Measurements from ENCODE around the gene SELE.

SELE gene

GRCh38 chr1:169733924-169734323 lies at the start of gene SELE:
TSS of gene SELE (minus strand) at chr1:169734079. CDS start at chr1:169733612, 467 bp downstream.
- no peaks in the 10 kb centered on the region for H3K36me3 ChIP-seq (ENCODE audit: control insufficient read depth in 1 of 2, insufficient read depth in 2 of 2, low read length in 2 of 2)
- no peaks in the 10 kb centered on the region for H3K9me3 ChIP-seq (ENCODE audit: control insufficient read depth in 1 of 2, low read length in 2 of 2)
- no peak within 1 kb of the TSS for H3K27ac ChIP-seq (ENCODE audit: low read length)
- peaks cover 3% of the 10 kb centered on the region for H3K27me3 ChIP-seq (ENCODE audit: low read depth, low read length)
- no peaks in the 10 kb centered on the region for H3K4me1 ChIP-seq (ENCODE audit: control insufficient read depth in 1 of 2, insufficient read depth in 2 of 2, low read length in 2 of 2)
- H3K4me3 ChIP-seq (ENCODE audit: low read depth in 1 of 2, low read length in 2 of 2): no peak within 1 kb of the TSS

DNA sequence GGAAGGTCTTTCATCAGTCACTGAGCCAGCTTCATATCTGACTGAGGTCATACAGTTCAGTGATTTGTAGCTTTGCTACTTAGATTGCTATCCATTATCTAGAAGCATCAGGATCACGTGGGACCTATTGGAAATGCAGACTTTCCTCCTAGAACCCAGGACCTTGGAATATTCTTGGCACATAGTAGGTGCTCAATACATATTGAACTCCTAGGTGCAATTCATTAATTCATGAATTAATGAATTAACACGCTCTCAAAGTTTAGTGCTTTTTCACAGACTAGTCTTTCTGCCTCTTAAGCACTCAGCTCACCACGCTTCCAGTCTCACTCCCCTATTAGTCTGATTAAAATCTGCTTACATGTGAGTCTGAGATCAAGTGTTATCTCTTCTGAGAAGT lies 48.7 kb upstream of the SELE start:
- Histone ChIP-seq H3K4me1 (ENCODE audit: control insufficient read depth in 1 of 2, insufficient read depth in 2 of 2, low read length in 2 of 2) (no peaks in the 10 kb centered on the region), H3K27me3 (ENCODE audit: low read depth, low read length) (peaks cover 5% of the 10 kb centered on the region), H3K27ac (ENCODE audit: low read length) (no peak overlapping the region), H3K9me3 (ENCODE audit: control insufficient read depth in 1 of 2, low read length in 2 of 2) (no peaks in the 10 kb centered on the region), H3K4me3 (ENCODE audit: low read depth in 1 of 2, low read length in 2 of 2) (no peak overlapping the region), H3K36me3 (ENCODE audit: control insufficient read depth in 1 of 2, insufficient read depth in 2 of 2, low read length in 2 of 2) (no peaks in the 10 kb centered on the region)

- Histone ChIP-seq H3K4me1 (ENCODE audit: control insufficient read depth in 1 of 2, insufficient read depth in 2 of 2, low read length in 2 of 2) (no peaks in the 10 kb centered on the region), H3K9me3 (ENCODE audit: control insufficient read depth in 1 of 2, low read length in 2 of 2) (no peaks in the 10 kb centered on the region), H3K27ac (ENCODE audit: low read length) (no peak overlapping the region), H3K4me3 (ENCODE audit: low read depth in 1 of 2, low read length in 2 of 2) (no peak overlapping the region), H3K36me3 (ENCODE audit: control insufficient read depth in 1 of 2, insufficient read depth in 2 of 2, low read length in 2 of 2) (no peaks in the 10 kb centered on the region), H3K27me3 (ENCODE audit: low read depth, low read length) (peaks cover 5% of the 10 kb centered on the region)
Observed at GRCh38 chr1:169779970-169780369, 46.1 kb upstream of the SELE start.

DNA sequence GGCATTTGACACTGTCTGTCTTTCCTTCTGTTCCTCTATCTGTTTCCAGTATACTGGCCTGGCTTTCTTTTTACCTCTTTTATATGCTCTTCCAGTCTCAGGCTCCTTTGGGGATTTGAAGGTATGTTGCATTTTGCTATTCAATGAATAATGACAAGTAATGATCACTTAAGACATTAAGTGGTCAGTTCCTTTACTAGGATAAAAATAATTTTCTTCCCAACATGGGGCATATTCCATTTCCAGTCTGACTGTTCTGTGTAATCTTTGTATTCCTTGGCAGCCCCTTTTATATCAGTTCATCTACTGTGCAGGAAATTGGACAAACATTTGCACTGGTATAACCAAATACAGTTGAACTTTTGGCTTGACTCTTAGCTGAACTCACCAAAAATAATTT lies 45.3 kb upstream of the SELE start:
- Histone ChIP-seq H3K27ac (ENCODE audit: low read length) (no peak overlapping the region), H3K27me3 (ENCODE audit: low read depth, low read length) (peaks cover 5% of the 10 kb centered on the region)

DNA sequence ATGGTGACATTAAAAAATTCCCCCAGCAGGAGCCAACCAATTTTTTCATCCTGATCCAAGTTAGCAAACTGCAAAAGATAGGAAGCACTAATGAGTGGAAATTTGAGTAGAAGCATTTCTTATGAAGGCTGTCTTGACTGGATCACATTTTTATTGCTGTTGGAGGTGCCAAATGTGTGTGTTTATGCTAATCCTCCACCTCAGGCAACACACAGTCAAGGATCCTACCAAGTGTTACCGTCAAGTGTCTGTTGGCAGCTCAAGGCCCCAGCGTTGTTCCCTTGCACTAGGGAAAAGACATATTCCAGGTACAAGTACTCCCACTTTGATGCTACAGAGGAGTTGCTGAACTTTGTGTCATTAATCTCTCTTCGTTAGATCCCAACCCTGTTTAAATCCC lies 42.6 kb upstream of the SELE start:
- Histone ChIP-seq H3K36me3 (ENCODE audit: control insufficient read depth in 1 of 2, insufficient read depth in 2 of 2, low read length in 2 of 2) (no peaks in the 10 kb centered on the region), H3K4me1 (ENCODE audit: control insufficient read depth in 1 of 2, insufficient read depth in 2 of 2, low read length in 2 of 2) (no peaks in the 10 kb centered on the region), H3K9me3 (ENCODE audit: control insufficient read depth in 1 of 2, low read length in 2 of 2) (no peaks in the 10 kb centered on the region), H3K27ac (ENCODE audit: low read length) (no peak overlapping the region), H3K4me3 (ENCODE audit: low read depth in 1 of 2, low read length in 2 of 2) (no peak overlapping the region), H3K27me3 (ENCODE audit: low read depth, low read length) (no peaks in the 10 kb centered on the region)

More for the DNA sequence above, 45.3 kb upstream of the SELE start:
- Histone ChIP-seq H3K9me3 (ENCODE audit: control insufficient read depth in 1 of 2, low read length in 2 of 2) (no peaks in the 10 kb centered on the region), H3K36me3 (ENCODE audit: control insufficient read depth in 1 of 2, insufficient read depth in 2 of 2, low read length in 2 of 2) (no peaks in the 10 kb centered on the region), H3K4me3 (ENCODE audit: low read depth in 1 of 2, low read length in 2 of 2) (no peak overlapping the region), H3K4me1 (ENCODE audit: control insufficient read depth in 1 of 2, insufficient read depth in 2 of 2, low read length in 2 of 2) (no peaks in the 10 kb centered on the region)

GRCh38 chr1:169768161-169768560 lies 34.3 kb upstream of the SELE start:
- Histone ChIP-seq H3K4me3 (ENCODE audit: low read depth in 1 of 2, low read length in 2 of 2) (no peak overlapping the region), H3K27me3 (ENCODE audit: low read depth, low read length) (no peaks in the 10 kb centered on the region), H3K27ac (ENCODE audit: low read length) (no peak overlapping the region), H3K9me3 (ENCODE audit: control insufficient read depth in 1 of 2, low read length in 2 of 2) (no peaks in the 10 kb centered on the region), H3K36me3 (ENCODE audit: control insufficient read depth in 1 of 2, insufficient read depth in 2 of 2, low read length in 2 of 2) (no peaks in the 10 kb centered on the region), H3K4me1 (ENCODE audit: control insufficient read depth in 1 of 2, insufficient read depth in 2 of 2, low read length in 2 of 2) (no peaks in the 10 kb centered on the region)

DNA sequence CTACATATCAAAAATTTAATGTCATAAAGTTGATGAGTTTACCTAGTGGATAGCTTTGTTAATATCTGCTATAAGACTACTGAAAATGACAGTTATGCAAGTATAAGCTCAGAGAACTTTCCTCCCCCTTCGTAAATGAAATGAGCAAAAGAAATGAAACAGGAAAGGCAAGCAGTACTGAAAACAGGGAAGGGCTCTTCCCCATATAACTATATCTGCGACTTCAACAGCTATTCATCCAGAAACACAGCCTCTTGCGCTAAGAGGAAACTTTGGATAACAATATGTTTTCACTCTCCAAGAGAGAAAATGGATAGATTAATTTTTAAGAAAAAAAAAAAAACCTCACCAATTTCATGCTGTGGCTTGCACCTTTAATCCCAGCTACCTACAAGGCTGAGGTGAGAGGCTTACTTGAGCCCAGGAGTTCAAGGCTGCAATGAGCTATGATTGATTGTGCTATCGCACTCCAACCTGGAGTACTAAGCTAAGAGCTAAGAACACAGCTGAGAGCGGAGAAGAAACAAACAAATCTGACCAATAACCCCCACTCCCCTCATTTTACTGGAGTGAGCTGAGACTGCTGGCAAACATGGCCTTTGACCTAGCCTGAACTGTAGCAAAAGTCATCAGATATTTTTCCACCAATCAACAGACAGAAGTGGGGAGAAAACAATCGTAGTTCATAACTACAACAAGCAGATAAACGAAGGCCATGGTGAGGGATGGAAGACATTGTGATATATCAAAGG lies 31.9 kb upstream of the SELE start:
- no peaks in the 10 kb centered on the region for H3K36me3 ChIP-seq (ENCODE audit: control insufficient read depth in 1 of 2, insufficient read depth in 2 of 2, low read length in 2 of 2)
- H3K4me3 ChIP-seq (ENCODE audit: low read depth in 1 of 2, low read length in 2 of 2): no peak overlapping the region
- no peaks in the 10 kb centered on the region for H3K4me1 ChIP-seq (ENCODE audit: control insufficient read depth in 1 of 2, insufficient read depth in 2 of 2, low read length in 2 of 2)

DNA sequence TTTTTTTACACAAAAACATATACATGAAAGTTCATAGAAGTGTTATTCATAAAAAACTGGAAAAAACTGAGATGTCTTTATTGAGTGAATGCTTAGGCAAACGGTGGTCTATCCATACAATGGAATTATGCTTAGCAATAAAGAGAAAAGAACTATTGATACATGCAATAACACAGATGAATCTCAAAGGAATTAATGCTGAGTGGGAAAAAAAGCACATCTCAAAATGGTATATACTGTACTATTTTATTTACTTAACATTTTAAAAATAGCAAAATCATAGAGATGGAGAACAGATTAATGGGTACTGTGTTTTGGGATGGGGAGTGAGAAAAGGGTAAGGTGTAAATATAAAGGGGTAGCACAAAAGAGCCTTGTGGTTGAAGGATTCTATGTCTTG lies 31.0 kb upstream of the SELE start:
- Histone ChIP-seq H3K4me1 (ENCODE audit: control insufficient read depth in 1 of 2, insufficient read depth in 2 of 2, low read length in 2 of 2) (no peaks in the 10 kb centered on the region), H3K36me3 (ENCODE audit: control insufficient read depth in 1 of 2, insufficient read depth in 2 of 2, low read length in 2 of 2) (no peaks in the 10 kb centered on the region), H3K9me3 (ENCODE audit: control insufficient read depth in 1 of 2, low read length in 2 of 2) (no peaks in the 10 kb centered on the region), H3K4me3 (ENCODE audit: low read depth in 1 of 2, low read length in 2 of 2) (no peak overlapping the region), H3K27me3 (ENCODE audit: low read depth, low read length) (no peaks in the 10 kb centered on the region), H3K27ac (ENCODE audit: low read length) (no peak overlapping the region)

More for the DNA sequence above, 31.9 kb upstream of the SELE start:
- Histone ChIP-seq H3K27me3 (ENCODE audit: low read depth, low read length) (no peaks in the 10 kb centered on the region), H3K27ac (ENCODE audit: low read length) (no peak overlapping the region), H3K9me3 (ENCODE audit: control insufficient read depth in 1 of 2, low read length in 2 of 2) (no peaks in the 10 kb centered on the region)

DNA sequence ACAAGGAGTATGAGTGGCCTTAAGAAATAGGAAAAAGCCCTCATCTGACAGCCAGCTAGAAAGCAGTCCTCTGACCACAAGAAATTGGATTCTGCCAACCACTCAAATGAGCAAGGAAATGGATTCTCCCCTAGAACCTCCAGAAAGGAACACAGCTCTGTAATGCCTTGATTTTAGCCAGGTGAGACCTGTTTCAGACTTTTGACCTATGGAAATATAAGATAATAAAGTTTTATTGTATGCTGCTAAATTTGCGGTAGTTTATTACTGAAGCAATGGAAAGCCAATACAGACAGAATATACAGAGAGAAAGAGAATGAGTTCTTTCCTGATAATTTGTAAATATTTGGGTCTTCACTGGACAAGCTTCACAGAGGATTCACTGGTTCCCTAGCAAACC lies 28.8 kb upstream of the SELE start:
- Histone ChIP-seq H3K4me1 (ENCODE audit: control insufficient read depth in 1 of 2, insufficient read depth in 2 of 2, low read length in 2 of 2) (no peaks in the 10 kb centered on the region), H3K9me3 (ENCODE audit: control insufficient read depth in 1 of 2, low read length in 2 of 2) (no peaks in the 10 kb centered on the region), H3K36me3 (ENCODE audit: control insufficient read depth in 1 of 2, insufficient read depth in 2 of 2, low read length in 2 of 2) (no peaks in the 10 kb centered on the region), H3K27me3 (ENCODE audit: low read depth, low read length) (no peaks in the 10 kb centered on the region), H3K27ac (ENCODE audit: low read length) (no peak overlapping the region), H3K4me3 (ENCODE audit: low read depth in 1 of 2, low read length in 2 of 2) (no peak overlapping the region)

DNA sequence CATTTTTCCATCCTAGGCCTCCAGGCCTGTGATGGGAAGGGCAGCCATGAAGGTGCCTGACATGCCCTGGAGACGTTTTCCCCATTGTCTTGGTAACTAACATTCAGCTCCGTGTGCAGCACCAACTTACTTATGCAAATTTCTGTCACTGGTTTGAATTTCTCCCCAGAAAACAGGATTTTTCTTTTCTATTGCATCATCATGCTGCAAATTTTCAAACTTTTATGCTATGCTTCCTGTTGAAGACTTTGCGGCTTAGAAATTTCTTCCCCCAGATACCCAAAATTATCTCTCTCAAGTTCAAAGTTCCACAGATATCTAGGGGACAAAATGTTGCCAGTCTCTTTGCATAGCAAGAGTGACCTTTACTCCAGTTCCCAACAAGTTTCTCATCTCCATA lies 25.2 kb upstream of the SELE start:
- Histone ChIP-seq H3K27ac (ENCODE audit: low read length) (no peak overlapping the region), H3K4me1 (ENCODE audit: control insufficient read depth in 1 of 2, insufficient read depth in 2 of 2, low read length in 2 of 2) (no peaks in the 10 kb centered on the region), H3K36me3 (ENCODE audit: control insufficient read depth in 1 of 2, insufficient read depth in 2 of 2, low read length in 2 of 2) (no peaks in the 10 kb centered on the region), H3K4me3 (ENCODE audit: low read depth in 1 of 2, low read length in 2 of 2) (no peak overlapping the region), H3K9me3 (ENCODE audit: control insufficient read depth in 1 of 2, low read length in 2 of 2) (no peaks in the 10 kb centered on the region), H3K27me3 (ENCODE audit: low read depth, low read length) (no peaks in the 10 kb centered on the region)

DNA sequence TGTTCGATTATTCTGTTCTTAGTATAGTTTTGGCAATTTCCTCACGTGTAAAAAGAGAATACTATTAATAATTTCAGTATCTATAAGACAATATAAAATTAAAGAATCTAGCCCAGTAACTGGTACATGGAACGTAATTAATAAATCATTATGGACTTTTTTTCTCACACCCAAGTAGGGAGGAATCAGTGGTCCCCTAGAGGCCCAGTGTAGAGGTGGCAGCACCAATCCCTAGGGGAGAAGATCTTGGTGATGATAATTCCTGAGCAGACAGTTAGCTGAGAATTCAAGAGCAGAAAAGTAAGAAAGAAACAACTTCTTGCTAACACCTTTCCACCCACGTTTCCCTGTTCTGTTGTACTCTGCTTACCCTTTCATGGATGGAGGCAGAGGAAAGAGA lies 19.7 kb upstream of the SELE start:
- Histone ChIP-seq H3K9me3 (ENCODE audit: control insufficient read depth in 1 of 2, low read length in 2 of 2) (no peaks in the 10 kb centered on the region), H3K36me3 (ENCODE audit: control insufficient read depth in 1 of 2, insufficient read depth in 2 of 2, low read length in 2 of 2) (no peaks in the 10 kb centered on the region), H3K27ac (ENCODE audit: low read length) (no peak overlapping the region), H3K4me1 (ENCODE audit: control insufficient read depth in 1 of 2, insufficient read depth in 2 of 2, low read length in 2 of 2) (no peaks in the 10 kb centered on the region), H3K4me3 (ENCODE audit: low read depth in 1 of 2, low read length in 2 of 2) (no peak overlapping the region), H3K27me3 (ENCODE audit: low read depth, low read length) (no peaks in the 10 kb centered on the region)

- H3K27me3 ChIP-seq (ENCODE audit: low read depth, low read length): no peaks in the 10 kb centered on the region
- no peaks in the 10 kb centered on the region for H3K4me1 ChIP-seq (ENCODE audit: control insufficient read depth in 1 of 2, insufficient read depth in 2 of 2, low read length in 2 of 2)
- H3K4me3 ChIP-seq (ENCODE audit: low read depth in 1 of 2, low read length in 2 of 2): no peak overlapping the region
- no peak overlapping the region for H3K27ac ChIP-seq (ENCODE audit: low read length)
- H3K36me3 ChIP-seq (ENCODE audit: control insufficient read depth in 1 of 2, insufficient read depth in 2 of 2, low read length in 2 of 2): no peaks in the 10 kb centered on the region
- H3K9me3 ChIP-seq (ENCODE audit: control insufficient read depth in 1 of 2, low read length in 2 of 2): no peaks in the 10 kb centered on the region
Observed at GRCh38 chr1:169750041-169750440, 16.2 kb upstream of the SELE start.

All from muscle layer of duodenum (tissue), 2 donors.